Measurements from ENCODE around the gene GOLGA6L10. TPM values are rescaled to one million over a fixed set of nuclear protein-coding genes. Genes with fewer than 3 reads are reported as not detected.
"Not testable (repeated sequence)": the region's sequence is repeated elsewhere in the genome, so short reads cannot be mapped to it uniquely, and the experiment has no call there.

The GOLGA6L10 gene
- polyA plus RNA-seq, 2 of the 4 experiments (the other 2 are of a cell fraction) = 0.84 to 0.98 TPM

GRCh38 chr15:82347645-82348044 is 1.6 kb downstream of the GOLGA6L10 start:
- WGBS (ENCODE audit: missing lambda C conversion rate) = 57% methylated on average over 3 of the region's 5 CpGs
- FAIRE-seq; H3K4me1 ChIP-seq; H3K4me2 ChIP-seq; ATAC-seq; H3K4me3 ChIP-seq; H3K9me3 ChIP-seq; POLR2A ChIA-PET; H3K27ac ChIP-seq; DNase-seq (ENCODE audit: low read depth in 1 of 2, low spot score in 1 of 2); CTCF ChIA-PET: not testable (repeated sequence)

DNA sequence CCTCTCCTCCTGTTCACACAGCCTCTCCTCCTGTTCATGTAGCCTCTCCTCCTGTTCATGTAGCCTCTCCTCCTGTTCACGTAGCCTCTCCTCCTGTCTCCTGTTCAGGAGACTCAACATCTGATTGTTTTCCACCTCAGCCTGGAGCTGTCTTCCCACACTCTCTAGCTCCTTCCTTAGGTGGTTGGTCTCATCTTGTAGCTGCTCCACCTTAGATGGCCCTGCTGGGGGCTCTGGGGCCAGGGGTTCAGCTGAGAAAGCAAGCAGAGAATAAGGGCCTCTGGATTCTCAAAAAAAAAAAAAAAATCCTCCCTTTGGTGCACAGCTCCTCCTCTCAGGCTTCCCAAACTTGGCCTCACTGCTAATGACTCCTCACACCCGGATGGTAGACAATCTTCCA is 4.1 kb downstream of the GOLGA6L10 start:
- H3K4me3 ChIP-seq; H3K27ac ChIP-seq; H3K4me2 ChIP-seq; CTCF ChIA-PET; ATAC-seq; DNase-seq (ENCODE audit: low read depth in 1 of 2, low spot score in 1 of 2); FAIRE-seq; POLR2A ChIA-PET; H3K9me3 ChIP-seq; H3K4me1 ChIP-seq: not testable (repeated sequence)
- WGBS (ENCODE audit: missing lambda C conversion rate) = 70% methylated on average over 2 of the region's 2 CpGs

- DNase-seq (ENCODE audit: low read depth in 1 of 2, low spot score in 1 of 2); H3K4me2 ChIP-seq; H3K27ac ChIP-seq; H3K4me3 ChIP-seq; ATAC-seq; H3K4me1 ChIP-seq; POLR2A ChIA-PET; H3K9me3 ChIP-seq; FAIRE-seq: not testable (repeated sequence)
- CTCF ChIA-PET = interaction anchor here (1.0 kb wide), 1 partner anchor 63 kb away, joined by 3 read pairs; no protein-coding TSS in a partner anchor
- 75% methylated on average over 5 of the region's 12 CpGs for WGBS (ENCODE audit: missing lambda C conversion rate)
Observed at GRCh38 chr15:82344421-82344820, 4.9 kb downstream of the GOLGA6L10 start.

DNA sequence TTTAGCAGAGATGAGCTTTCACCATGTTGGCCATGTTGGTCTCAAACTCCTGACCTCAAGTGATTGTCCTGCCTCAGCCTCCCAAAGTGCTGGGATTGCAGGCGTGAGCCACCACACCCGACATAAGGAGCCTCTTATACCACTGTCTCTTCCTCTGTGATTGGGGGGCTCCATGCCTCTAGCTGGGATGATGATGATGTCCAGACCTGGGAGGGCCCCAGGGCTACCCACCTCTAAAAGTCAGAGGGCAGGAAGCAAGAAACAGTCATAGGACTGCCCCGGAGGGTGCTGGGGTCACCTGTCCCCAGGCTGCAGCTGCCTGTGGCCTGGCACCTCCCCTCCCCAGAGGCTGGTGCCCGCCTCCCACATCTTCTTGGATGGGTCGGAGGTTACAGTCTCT is 5.4 kb downstream of the GOLGA6L10 start:
- POLR2A ChIA-PET; H3K9me3 ChIP-seq; H3K4me2 ChIP-seq; FAIRE-seq; H3K4me3 ChIP-seq; H3K27ac ChIP-seq; H3K4me1 ChIP-seq; ATAC-seq; DNase-seq (ENCODE audit: low read depth in 1 of 2, low spot score in 1 of 2): not testable (repeated sequence)
- CTCF ChIA-PET = interaction anchor here (1.0 kb wide), 1 partner anchor 63 kb away, joined by 3 read pairs; no protein-coding TSS in a partner anchor
- 60% methylated on average over 1 of the region's 5 CpGs for WGBS (ENCODE audit: missing lambda C conversion rate)

- ATAC-seq; H3K4me2 ChIP-seq; CTCF ChIA-PET; FAIRE-seq; POLR2A ChIA-PET; H3K4me1 ChIP-seq; H3K27ac ChIP-seq; H3K4me3 ChIP-seq; DNase-seq (ENCODE audit: low read depth in 1 of 2, low spot score in 1 of 2); H3K9me3 ChIP-seq: not testable (repeated sequence)
- WGBS (ENCODE audit: missing lambda C conversion rate) = 39% methylated on average over 9 of the region's 11 CpGs
Observed at GRCh38 chr15:82342632-82343374, 6.5 kb downstream of the GOLGA6L10 start.

DNA sequence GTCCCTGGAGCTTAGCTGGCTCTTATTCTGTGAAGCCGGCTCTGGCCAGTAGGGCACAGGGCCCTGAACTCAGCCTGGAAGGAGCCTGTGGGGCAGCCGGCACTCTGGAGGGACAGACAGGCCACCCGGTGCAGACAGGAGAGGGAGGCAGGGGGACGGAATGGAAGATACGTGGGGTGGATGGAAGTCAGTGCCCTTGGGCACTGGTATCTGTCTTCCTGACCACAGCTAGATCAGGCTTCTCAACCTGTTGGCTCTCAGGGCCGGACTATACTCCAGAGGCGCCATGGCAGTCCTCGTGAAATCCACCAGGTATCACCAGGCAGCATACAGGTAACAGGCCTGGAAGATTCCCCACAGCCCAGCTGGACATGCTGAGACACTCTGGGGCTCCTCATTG is 10.7 kb downstream of the GOLGA6L10 start:
- DNase-seq (ENCODE audit: low read depth in 1 of 2, low spot score in 1 of 2); H3K4me3 ChIP-seq; CTCF ChIA-PET; POLR2A ChIA-PET; H3K4me2 ChIP-seq; H3K9me3 ChIP-seq; FAIRE-seq; H3K27ac ChIP-seq; H3K4me1 ChIP-seq; ATAC-seq: not testable (repeated sequence)
- WGBS (ENCODE audit: missing lambda C conversion rate) = 81% methylated on average over 8 of the region's 8 CpGs

DNA sequence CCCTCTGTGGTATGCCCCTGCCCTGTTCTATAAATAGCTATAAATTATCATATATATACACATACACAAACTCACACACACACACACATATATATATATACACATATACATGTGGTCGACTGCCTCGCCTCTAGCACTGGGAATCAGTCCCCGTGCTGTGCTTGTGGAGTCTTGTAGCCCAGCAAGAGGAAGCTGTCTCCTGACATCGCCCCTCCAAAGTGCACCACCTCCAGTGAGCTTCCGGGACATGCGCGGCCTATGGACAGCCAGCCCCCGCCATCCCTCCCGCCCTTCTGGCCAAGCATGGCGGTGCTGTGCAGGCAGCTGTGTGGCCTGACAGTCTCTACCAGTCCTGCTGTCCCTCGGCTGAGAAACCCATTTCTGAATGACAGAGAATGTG is 11.2 kb downstream of the GOLGA6L10 start:
- H3K4me2 ChIP-seq; H3K4me3 ChIP-seq; H3K27ac ChIP-seq; DNase-seq (ENCODE audit: low read depth in 1 of 2, low spot score in 1 of 2); H3K4me1 ChIP-seq; ATAC-seq; CTCF ChIA-PET; FAIRE-seq; H3K9me3 ChIP-seq; POLR2A ChIA-PET: not testable (repeated sequence)
- 95% methylated on average over 3 of the region's 11 CpGs for WGBS (ENCODE audit: missing lambda C conversion rate)

- H3K4me1 ChIP-seq, CTCF ChIA-PET: not testable (repeated sequence)
Observed at GRCh38 chr15:82337051-82337450, 12.2 kb downstream of the GOLGA6L10 start.

GRCh38 chr15:82336180-82336647 is 13.1 kb downstream of the GOLGA6L10 start:
- H3K4me2 ChIP-seq; FAIRE-seq; CTCF ChIA-PET; H3K4me3 ChIP-seq; H3K4me1 ChIP-seq; DNase-seq (ENCODE audit: low read depth in 1 of 2, low spot score in 1 of 2); H3K9me3 ChIP-seq; POLR2A ChIA-PET; H3K27ac ChIP-seq: not testable (repeated sequence)
- peak; percentile 65 for ATAC-seq
- WGBS (ENCODE audit: missing lambda C conversion rate) = 71% methylated on average over 10 of the region's 10 CpGs

More at GRCh38 chr15:82337051-82337450, 12.2 kb downstream of the GOLGA6L10 start:
- DNase-seq (ENCODE audit: low read depth in 1 of 2, low spot score in 1 of 2); H3K4me2 ChIP-seq; ATAC-seq; H3K9me3 ChIP-seq; H3K27ac ChIP-seq; POLR2A ChIA-PET; H3K4me3 ChIP-seq; FAIRE-seq: not testable (repeated sequence)
- 83% methylated on average over 5 of the region's 5 CpGs for WGBS (ENCODE audit: missing lambda C conversion rate)

DNA sequence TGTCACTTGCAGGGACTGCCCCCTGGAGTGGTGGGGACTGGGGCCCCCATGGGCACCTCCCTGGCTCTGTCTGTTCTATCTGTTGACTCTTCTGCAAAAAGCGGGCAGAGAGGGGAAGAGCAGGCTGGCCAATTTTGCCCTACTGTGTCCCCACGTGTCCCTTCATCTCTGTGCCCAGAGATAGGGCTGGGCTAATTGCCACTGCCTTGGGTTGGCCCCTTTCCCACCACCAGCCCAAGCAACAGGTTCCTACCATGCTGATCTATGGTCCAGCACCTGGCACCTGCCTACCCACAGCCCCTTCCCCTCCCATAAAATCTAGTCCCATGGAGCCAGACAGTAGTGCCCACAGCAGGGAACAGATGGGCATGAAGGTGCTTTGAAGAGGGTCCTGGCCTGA is 14.3 kb downstream of the GOLGA6L10 start:
- H3K27ac ChIP-seq; POLR2A ChIA-PET; CTCF ChIA-PET; H3K4me2 ChIP-seq; H3K4me1 ChIP-seq; H3K4me3 ChIP-seq; FAIRE-seq; H3K9me3 ChIP-seq; DNase-seq (ENCODE audit: low read depth in 1 of 2, low spot score in 1 of 2); ATAC-seq: not testable (repeated sequence)
- WGBS (ENCODE audit: missing lambda C conversion rate) = 78% methylated on average over 2 of the region's 2 CpGs

GRCh38 chr15:82334554-82334932 is 14.7 kb downstream of the GOLGA6L10 start:
- H3K4me2 ChIP-seq; H3K4me3 ChIP-seq; H3K27ac ChIP-seq; DNase-seq (ENCODE audit: low read depth in 1 of 2, low spot score in 1 of 2); H3K4me1 ChIP-seq; CTCF ChIA-PET; ATAC-seq; FAIRE-seq; H3K9me3 ChIP-seq; POLR2A ChIA-PET: not testable (repeated sequence)
- 86% methylated on average over 1 of the region's 9 CpGs for WGBS (ENCODE audit: missing lambda C conversion rate)
